IMR-90 (cell line): ENCODE data around the gene MRPS18A. TPM values are rescaled to one million over a fixed set of nuclear protein-coding genes. Genes with fewer than 3 reads are reported as not detected.

ENCODE experiments used
- ATAC-seq: fragments of 200-7000 bp; cut with Tn5 transposase; 2 replicates; pipeline ENCODE4 v1.9.1; 2020; ENCODE audit warnings: low read depth, mild to moderate bottlenecking, moderate library complexity
- BruUV-seq: library from RNA; stranded (reverse); fragments of 400-500 nt; replicated peaks from 2 replicates; lab custom pipeline; 2021; lab: Mats Ljungman, UMichigan
- CTCF ChIA-PET: fragments of 300-600 bp; formaldehyde crosslinking; extraction: SDS; loops from one replicate; lab custom pipeline; 2021; ENCODE audit warnings: antibody characterized with exemption; lab: Yijun Ruan, JAX
- POLR2A ChIA-PET: fragments of 300-600 bp; sonication (Branson Sonifier 250); formaldehyde crosslinking; loops from one replicate; lab custom pipeline; 2022; ENCODE audit warnings: antibody characterized with exemption; ENCODE audit not compliant: unreplicated experiment; lab: Charles Lee
- DNase-seq: peaks from one replicate; pipeline ENCODE4 v3.0.0; 2013
- H2AFZ ChIP-seq: replicated peaks from 2 replicates; pipeline ENCODE3; 2013; ENCODE audit warnings: low read length, mild to moderate bottlenecking; ENCODE audit not compliant: poor library complexity
- H2AK5ac ChIP-seq: 2 replicates; pipeline ENCODE4 v1.6.1; 2013; ENCODE audit warnings: low read depth, low read length, inconsistent platforms
- H2AK9ac ChIP-seq: replicated peaks from 2 replicates; pipeline ENCODE3; 2013; ENCODE audit warnings: mild to moderate bottlenecking, low read depth, low read length, moderate library complexity; ENCODE audit not compliant: poor library complexity
- H2BK120ac ChIP-seq: 2 replicates; pipeline ENCODE4 v1.6.1; 2013; ENCODE audit warnings: low read depth, low read length, inconsistent platforms
- H2BK15ac ChIP-seq: 3 replicates; pipeline ENCODE4 v1.6.1; 2013; ENCODE audit warnings: low read depth, low read length, inconsistent platforms
- H2BK20ac ChIP-seq: 2 replicates; pipeline ENCODE4 v1.6.1; 2013; ENCODE audit warnings: low read depth, mild to moderate bottlenecking, inconsistent platforms, low read length, moderate library complexity
- H2BK5ac ChIP-seq: 2 replicates; pipeline ENCODE4 v1.6.1; 2013; ENCODE audit warnings: mild to moderate bottlenecking, low read depth, low read length, inconsistent platforms; ENCODE audit not compliant: poor library complexity, severe bottlenecking
- H3K14ac ChIP-seq: replicated peaks from 2 replicates; pipeline ENCODE4 v1.6.1; 2013; ENCODE audit warnings: low read depth, low read length, inconsistent platforms
- H3K18ac ChIP-seq: 2 replicates; pipeline ENCODE4 v1.6.1; 2013; ENCODE audit warnings: low read depth, low read length, control low read depth
- H3K23ac ChIP-seq: 2 replicates; pipeline ENCODE4 v1.6.1; 2013; ENCODE audit warnings: low read depth, low read length, inconsistent platforms
- H3K27ac ChIP-seq: 2 replicates; pipeline ENCODE4 v1.5.1; 2013; ENCODE audit warnings: mild to moderate bottlenecking, control low read depth, low read length; ENCODE audit not compliant: insufficient read depth
- H3K27me3 ChIP-seq: 2 replicates; pipeline ENCODE4 v1.6.1; 2013; ENCODE audit warnings: low read length; ENCODE audit not compliant: control insufficient read depth, insufficient read depth
- H3K36me3 ChIP-seq: 2 replicates; pipeline ENCODE4 v1.6.1; 2013; ENCODE audit warnings: low read length, mixed read lengths; ENCODE audit not compliant: control insufficient read depth, insufficient read depth
- H3K4ac ChIP-seq: 2 replicates; pipeline ENCODE4 v1.6.1; 2013; ENCODE audit warnings: low read depth, low read length, inconsistent platforms
- H3K4me1 ChIP-seq: 2 replicates; pipeline ENCODE4 v1.6.1; 2013; ENCODE audit warnings: low read length, mixed read lengths; ENCODE audit not compliant: control insufficient read depth, insufficient read depth
- H3K4me2 ChIP-seq: 2 replicates; pipeline ENCODE4 v1.6.1; 2013; ENCODE audit warnings: low read depth, mild to moderate bottlenecking, control low read depth, low read length, moderate library complexity
- H3K4me3 ChIP-seq: 2 replicates; pipeline ENCODE4 v1.5.1; 2013; ENCODE audit warnings: low read depth, mild to moderate bottlenecking, control low read depth, low read length, moderate library complexity; ENCODE audit not compliant: insufficient read depth
- H3K56ac ChIP-seq: 2 replicates; pipeline ENCODE4 v1.6.1; 2013; ENCODE audit warnings: low read length, inconsistent platforms; ENCODE audit not compliant: insufficient read depth; ENCODE audit errors: extremely low read depth
- H3K79me1 ChIP-seq, 2 experiments: 2 replicates each; pipeline ENCODE4 v1.6.1; 2013; ENCODE audit warnings: low read length in 2 of 2, inconsistent platforms in 1 of 2, low read depth in 1 of 2
- H3K9ac ChIP-seq: 2 replicates; pipeline ENCODE4 v1.6.1; 2013; ENCODE audit warnings: low read depth, low read length, control low read depth
- H3K9me1 ChIP-seq: 2 replicates; pipeline ENCODE4 v1.6.1; 2013; ENCODE audit warnings: low read length, inconsistent platforms; ENCODE audit not compliant: insufficient read depth
- H3K9me3 ChIP-seq: 2 replicates; pipeline ENCODE4 v1.6.1; 2013; ENCODE audit warnings: low read length; ENCODE audit not compliant: control insufficient read depth, insufficient read depth
- H4K20me1 ChIP-seq: 2 replicates; pipeline ENCODE4 v1.6.1; 2013; ENCODE audit warnings: low read length, inconsistent platforms; ENCODE audit not compliant: insufficient read depth
- H4K5ac ChIP-seq: 2 replicates; pipeline ENCODE4 v1.6.1; 2013; ENCODE audit warnings: mild to moderate bottlenecking, low read depth, low read length, control low read depth
- H4K8ac ChIP-seq, 2 experiments: 2 replicates each; pipeline ENCODE4 v1.6.1; 2013; ENCODE audit warnings: low read depth in 2 of 2, low read length in 2 of 2, control low read depth in 1 of 2, inconsistent platforms in 1 of 2
- H4K91ac ChIP-seq: 2 replicates; pipeline ENCODE4 v1.6.1; 2013; ENCODE audit warnings: low read depth, low read length, inconsistent platforms; ENCODE audit not compliant: insufficient read depth
- BHLHE40 ChIP-seq: fragments of 150-350 bp; IDR thresholded peaks from 2 replicates; pipeline ENCODE4 v1.6.1; 2016; ENCODE audit warnings: mild to moderate bottlenecking, low read depth, low read length
- CEBPB ChIP-seq: IDR thresholded peaks from 2 replicates; pipeline ENCODE4 v1.6.1; 2012; ENCODE audit warnings: low read depth, low read length, improper control_type of control experiment
- FOS ChIP-seq: fragments of 150-350 bp; IDR thresholded peaks from 2 replicates; pipeline ENCODE4 v1.6.1; 2016; ENCODE audit warnings: low read depth, low read length
- RAD21 ChIP-seq: IDR thresholded peaks from 2 replicates; pipeline ENCODE4 v1.6.1; 2012; ENCODE audit warnings: low read length, improper control_type of control experiment
- RCOR1 ChIP-seq: IDR thresholded peaks from 2 replicates; pipeline ENCODE4 v1.6.1; 2012; ENCODE audit warnings: mild to moderate bottlenecking, low read length, improper control_type of control experiment; ENCODE audit not compliant: insufficient replicate concordance
- SMC3 ChIP-seq: fragments of 150-350 bp; IDR thresholded peaks from 2 replicates; pipeline ENCODE4 v1.6.1; 2016; ENCODE audit warnings: low read depth, mild to moderate bottlenecking, antibody characterized with exemption, low read length, moderate library complexity
- WGBS, 2 experiments: methylation state at CpG; one replicate each; pipeline versions ENCODE4 v1.1.5 to v1.1.7; 2013; ENCODE audit warnings: missing lambda C conversion rate in 2 of 2; ENCODE audit not compliant: insufficient read length in 1 of 2; ENCODE audit errors: extremely low coverage in 2 of 2; 5-methylcytosine and 5-hydroxymethylcytosine counted together
- dilution Hi-C: fragments of 300-500 bp; cut with HindIII; formaldehyde crosslinking; loops from one replicate; pipeline ENCODE4 v1.14.3; 2018; ENCODE audit warnings: low sequenced_read_pairs; ENCODE audit not compliant: unreplicated experiment
- in situ Hi-C: fragments of 300-500 bp; cut with MboI; formaldehyde crosslinking; loops from 3 replicates; pipeline ENCODE4 v1.14.3; 2019; ENCODE audit warnings: low sequenced_read_pairs, inconsistent platforms, mixed read lengths
- intact Hi-C: fragments of 100-400 bp; cut with micrococcal nuclease; formaldehyde crosslinking; loops from 2 replicates; pipeline ENCODE4 v1.10.0; 2022
- polyA plus RNA-seq, 3 experiments: library from polyadenylated mRNA; depleted of rRNA; stranded (reverse); fragments of >200 nt; gene quantifications; 2 replicates each; pipeline ENCODE4 v1.2.3, GENCODE V29; 2012; ENCODE audit warnings: low replicate concordance in 1 of 3
- total RNA-seq: library from RNA; depleted of rRNA; stranded (reverse); fragments of >200 nt; gene quantifications from 2 replicates; pipeline ENCODE4 v1.2.3, GENCODE V29; 2012
- TF ChIP-seq, protein P1 (sequence below): conservative IDR thresholded peaks from 2 replicates; pipeline ENCODE4 v1.5.1; 2012; ENCODE audit warnings: mild to moderate bottlenecking, low read depth, low read length, improper control_type of control experiment

Gene MRPS18A
- total and polyA plus RNA-seq, 2 of the 4 experiments (the other 2 are of a cell fraction), result 47.0 to 56.6 TPM

GRCh38 chr6:43682724-43683429 is 4.7 kb downstream of the MRPS18A start:
- H4K20me1 ChIP-seq, result peaks cover 25% of the 10 kb centered on the region
- no peak overlapping the region for H3K9ac ChIP-seq
- H4K91ac ChIP-seq, result no peak overlapping the region
- no peak overlapping the region for H3K4ac ChIP-seq
- in situ Hi-C loops, result no loop called here
- no peak overlapping the region for H2BK15ac ChIP-seq
- ChIA-PET CTCF (no interaction called here), POLR2A (no interaction called here)
- intact Hi-C loops, result no loop called here
- peaks cover 63 to 82% of the 10 kb centered on the region in 2 experiments for H3K79me1 ChIP-seq
- no peak overlapping the region for H3K27ac ChIP-seq
- ATAC-seq (no peak), DNase-seq (no peak)
- WGBS, 2 experiments, result 20% methylated on average over 1 of the region's 8 CpGs; no CpG with 5 or more reads in 1 of the 2 experiments
- no TSS peak for BruUV-seq
- H3K23ac ChIP-seq, result no peak overlapping the region
- no peak overlapping the region for H2AK9ac ChIP-seq
- H3K36me3 ChIP-seq, result peaks cover 29% of the 10 kb centered on the region
- peaks cover 2% of the 10 kb centered on the region; the same call in 1 of the 2 replicates for H3K4me1 ChIP-seq
- no peak overlapping the region for H3K4me3 ChIP-seq
- no peaks in the 10 kb centered on the region for H3K9me3 ChIP-seq
- H2AK5ac ChIP-seq, result no peak overlapping the region
- no peak overlapping the region for H2BK120ac ChIP-seq
- no peak overlapping the region for H4K5ac ChIP-seq
- no peak overlapping the region for H3K56ac ChIP-seq
- H2BK20ac ChIP-seq, result no peak overlapping the region
- H3K4me2 ChIP-seq, result no peak overlapping the region
- no peak overlapping the region for H3K18ac ChIP-seq
- H2BK5ac ChIP-seq, result no peak overlapping the region
- no peak overlapping the region for H2AFZ ChIP-seq
- no peak overlapping the region for H4K8ac ChIP-seq
- H3K14ac ChIP-seq, result no peak overlapping the region
- no peaks in the 10 kb centered on the region for H3K27me3 ChIP-seq
- dilution Hi-C loops, result no loop called here
- H3K9me1 ChIP-seq, result peaks cover 8% of the 10 kb centered on the region
- no peak for TF ChIP-seq CEBPB
- TF ChIP-seq SMC3, result no peak
- TF ChIP-seq RCOR1, result no peak
- no peak for TF ChIP-seq FOS
- TF ChIP-seq, protein P1, sequence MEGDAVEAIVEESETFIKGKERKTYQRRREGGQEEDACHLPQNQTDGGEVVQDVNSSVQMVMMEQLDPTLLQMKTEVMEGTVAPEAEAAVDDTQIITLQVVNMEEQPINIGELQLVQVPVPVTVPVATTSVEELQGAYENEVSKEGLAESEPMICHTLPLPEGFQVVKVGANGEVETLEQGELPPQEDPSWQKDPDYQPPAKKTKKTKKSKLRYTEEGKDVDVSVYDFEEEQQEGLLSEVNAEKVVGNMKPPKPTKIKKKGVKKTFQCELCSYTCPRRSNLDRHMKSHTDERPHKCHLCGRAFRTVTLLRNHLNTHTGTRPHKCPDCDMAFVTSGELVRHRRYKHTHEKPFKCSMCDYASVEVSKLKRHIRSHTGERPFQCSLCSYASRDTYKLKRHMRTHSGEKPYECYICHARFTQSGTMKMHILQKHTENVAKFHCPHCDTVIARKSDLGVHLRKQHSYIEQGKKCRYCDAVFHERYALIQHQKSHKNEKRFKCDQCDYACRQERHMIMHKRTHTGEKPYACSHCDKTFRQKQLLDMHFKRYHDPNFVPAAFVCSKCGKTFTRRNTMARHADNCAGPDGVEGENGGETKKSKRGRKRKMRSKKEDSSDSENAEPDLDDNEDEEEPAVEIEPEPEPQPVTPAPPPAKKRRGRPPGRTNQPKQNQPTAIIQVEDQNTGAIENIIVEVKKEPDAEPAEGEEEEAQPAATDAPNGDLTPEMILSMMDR, result no peak
- no peak for TF ChIP-seq RAD21
- TF ChIP-seq BHLHE40, result no peak
